Cardiac muscle cell (in vitro differentiated cells and primary cell): Measurements from ENCODE around the gene TM4SF18. TPM values are rescaled to one million over a fixed set of nuclear protein-coding genes. Genes with fewer than 3 reads are reported as not detected.

Experiments used
- DNase-seq, 2 donors: peaks; one replicate each; pipeline versions ENCODE4 v3.0.0 to v3.0.0-alpha.2; 2010 to 2017; ENCODE audit warnings: low read depth in 1 of 2, low spot score in 1 of 2
- H3K27ac ChIP-seq: fragments of 200-600 bp; sonication (generic); 2 replicates; pipeline ENCODE4 v1.5.1; 2016
- H3K27me3 ChIP-seq: fragments of 200-600 bp; sonication (generic); 2 replicates; pipeline ENCODE4 v1.6.0; 2016; ENCODE audit warnings: control low read depth
- H3K36me3 ChIP-seq: fragments of 200-600 bp; sonication (generic); 2 replicates; pipeline ENCODE4 v1.5.1; 2016; ENCODE audit warnings: control low read depth
- H3K4me1 ChIP-seq: fragments of 200-600 bp; sonication (generic); 2 replicates; pipeline ENCODE4 v1.8.1; 2017; ENCODE audit warnings: low read depth, mild to moderate bottlenecking, mixed run types
- H3K4me3 ChIP-seq: fragments of 200-600 bp; sonication (generic); 2 replicates; pipeline ENCODE4 v1.5.1; 2016; ENCODE audit warnings: mild to moderate bottlenecking
- H3K9me3 ChIP-seq: fragments of 200-600 bp; sonication (generic); 2 replicates; pipeline ENCODE4 v1.5.1; 2017; ENCODE audit warnings: low read depth, mild to moderate bottlenecking, control low read depth
- polyA plus RNA-seq: library from polyadenylated mRNA; unstranded; fragments of >200 nt; fragmentation: Nextera tagmentation; extraction: Ambion mirVana; gene quantifications from 2 replicates; pipeline ENCODE4 v1.2.1, GENCODE V29; 2016
- total RNA-seq: library from RNA; depleted of rRNA; stranded (reverse); fragments of >200 nt; gene quantifications from 2 replicates; pipeline ENCODE4 v1.2.3, GENCODE V29; 2016
- TF ChIP-seq, protein P1 (sequence below): IDR thresholded peaks from 2 replicates; pipeline ENCODE4 v1.5.1; 2012; ENCODE audit warnings: low read depth, mild to moderate bottlenecking, low read length

The TM4SF18 gene
- total and polyA plus RNA-seq, 2 experiments from 2014 or later = 0.33 TPM; not detected in 1

DNA sequence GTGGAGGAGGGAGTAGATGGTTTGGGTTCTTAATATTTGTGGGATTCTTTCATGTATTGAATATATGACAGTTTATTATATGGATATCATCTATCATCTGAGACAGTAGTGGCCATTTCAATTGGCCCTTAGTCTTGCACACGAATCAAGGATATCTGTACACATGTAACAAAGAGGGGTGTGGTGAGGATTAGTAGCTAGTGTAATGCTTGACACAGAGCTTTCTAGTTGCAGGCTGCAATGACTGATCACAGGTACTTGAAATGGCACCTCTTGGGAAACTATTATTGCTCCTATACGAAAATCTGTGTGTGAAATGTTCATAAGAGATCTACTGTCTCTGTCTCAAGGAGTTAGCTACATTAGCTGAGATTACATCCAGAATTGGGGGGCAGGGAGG is 31.2 kb upstream of the TM4SF18 start:
- H3K27me3 ChIP-seq = no peaks in the 10 kb centered on the region
- H3K4me1 ChIP-seq = no peaks in the 10 kb centered on the region
- no peak overlapping the region for H3K27ac ChIP-seq
- DNase-seq = no peak
- no peak overlapping the region for H3K4me3 ChIP-seq
- no peaks in the 10 kb centered on the region for H3K36me3 ChIP-seq
- TF ChIP-seq, protein P1, sequence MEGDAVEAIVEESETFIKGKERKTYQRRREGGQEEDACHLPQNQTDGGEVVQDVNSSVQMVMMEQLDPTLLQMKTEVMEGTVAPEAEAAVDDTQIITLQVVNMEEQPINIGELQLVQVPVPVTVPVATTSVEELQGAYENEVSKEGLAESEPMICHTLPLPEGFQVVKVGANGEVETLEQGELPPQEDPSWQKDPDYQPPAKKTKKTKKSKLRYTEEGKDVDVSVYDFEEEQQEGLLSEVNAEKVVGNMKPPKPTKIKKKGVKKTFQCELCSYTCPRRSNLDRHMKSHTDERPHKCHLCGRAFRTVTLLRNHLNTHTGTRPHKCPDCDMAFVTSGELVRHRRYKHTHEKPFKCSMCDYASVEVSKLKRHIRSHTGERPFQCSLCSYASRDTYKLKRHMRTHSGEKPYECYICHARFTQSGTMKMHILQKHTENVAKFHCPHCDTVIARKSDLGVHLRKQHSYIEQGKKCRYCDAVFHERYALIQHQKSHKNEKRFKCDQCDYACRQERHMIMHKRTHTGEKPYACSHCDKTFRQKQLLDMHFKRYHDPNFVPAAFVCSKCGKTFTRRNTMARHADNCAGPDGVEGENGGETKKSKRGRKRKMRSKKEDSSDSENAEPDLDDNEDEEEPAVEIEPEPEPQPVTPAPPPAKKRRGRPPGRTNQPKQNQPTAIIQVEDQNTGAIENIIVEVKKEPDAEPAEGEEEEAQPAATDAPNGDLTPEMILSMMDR = no peak
- H3K9me3 ChIP-seq = no peaks in the 10 kb centered on the region

DNA sequence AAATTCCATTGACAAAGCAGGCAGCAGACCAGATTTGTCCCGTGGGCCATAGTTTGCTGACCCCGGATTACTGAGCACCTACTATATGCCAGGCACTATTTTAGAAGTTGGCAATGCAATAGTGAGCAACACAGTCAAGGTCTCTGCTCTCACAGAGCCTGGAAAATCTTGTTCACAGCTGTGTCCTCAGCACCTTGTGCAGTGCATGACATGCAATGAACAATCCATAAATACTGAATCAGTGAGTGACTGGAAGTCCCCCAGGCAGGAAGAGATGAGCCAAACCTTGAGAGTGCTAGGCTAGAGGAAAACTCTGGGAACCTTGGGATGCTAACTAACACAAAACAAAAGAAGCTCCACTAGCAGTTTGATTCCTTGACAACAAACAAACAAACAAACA is 29.6 kb upstream of the TM4SF18 start:
- TF ChIP-seq, protein P1 = no peak
- DNase-seq = no peak

GRCh38 chr3:149362366-149362765 is 28.9 kb upstream of the TM4SF18 start:
- no peaks in the 10 kb centered on the region for H3K4me1 ChIP-seq
- no peaks in the 10 kb centered on the region for H3K9me3 ChIP-seq
- no peak overlapping the region for H3K4me3 ChIP-seq
- H3K36me3 ChIP-seq = no peaks in the 10 kb centered on the region
- no peak overlapping the region for H3K27ac ChIP-seq
- TF ChIP-seq, protein P1 = no peak
- H3K27me3 ChIP-seq = no peaks in the 10 kb centered on the region
- no peak for DNase-seq

More for the DNA sequence above, 29.6 kb upstream of the TM4SF18 start:
- no peak overlapping the region for H3K4me3 ChIP-seq
- H3K36me3 ChIP-seq = no peaks in the 10 kb centered on the region
- H3K27ac ChIP-seq = no peak overlapping the region
- no peaks in the 10 kb centered on the region for H3K27me3 ChIP-seq
- no peaks in the 10 kb centered on the region for H3K9me3 ChIP-seq
- H3K4me1 ChIP-seq = no peaks in the 10 kb centered on the region

DNA sequence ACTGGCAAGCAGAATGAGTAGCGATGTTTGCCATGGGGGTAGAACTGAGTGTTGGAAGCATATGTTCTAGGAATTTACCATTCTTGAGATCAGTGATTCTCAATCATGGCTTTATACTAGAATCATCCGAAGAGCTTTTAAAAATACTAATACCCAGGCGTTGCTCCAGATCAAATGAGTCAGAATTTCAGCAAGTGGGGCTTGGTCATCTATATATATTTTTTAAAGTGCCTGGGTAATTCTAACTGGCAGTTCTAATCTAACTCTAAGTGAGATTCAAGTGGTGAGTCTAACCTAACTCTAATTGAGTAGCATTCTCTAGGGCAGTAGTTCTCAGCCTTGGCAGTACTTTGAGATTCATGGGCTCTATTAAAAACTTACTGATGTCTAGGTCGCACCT is 23.2 kb upstream of the TM4SF18 start:
- H3K9me3 ChIP-seq = no peaks in the 10 kb centered on the region
- H3K36me3 ChIP-seq = no peaks in the 10 kb centered on the region

DNA sequence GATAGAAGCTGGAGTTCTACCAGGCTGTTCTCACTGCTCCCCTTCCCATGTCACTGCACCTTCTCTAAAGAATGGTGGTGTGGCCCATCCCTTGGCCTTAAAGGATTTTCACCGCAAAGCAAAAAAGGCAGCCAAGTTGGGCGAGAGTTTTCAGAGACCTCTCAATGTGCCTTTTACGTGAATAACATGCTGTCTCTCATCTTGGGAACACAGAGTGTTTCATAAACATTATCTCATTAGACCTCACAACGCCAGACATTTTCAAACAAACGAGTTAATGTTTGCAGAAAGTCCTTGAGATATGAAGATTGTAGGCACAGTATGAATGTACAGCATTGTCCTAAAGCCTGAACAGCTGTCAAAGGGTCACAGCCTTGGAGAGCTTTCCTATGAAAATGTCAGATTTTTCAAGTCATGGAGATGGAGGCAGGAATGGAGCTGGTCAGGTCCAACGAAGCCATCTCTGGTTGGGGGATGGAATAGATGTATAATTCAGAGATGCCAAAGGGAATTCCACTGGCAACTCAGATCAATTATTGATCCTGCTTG is 22.7 kb upstream of the TM4SF18 start:
- peak in 1 of 2 donors; percentile 51 for DNase-seq
- H3K4me3 ChIP-seq = no peak overlapping the region
- TF ChIP-seq, protein P1 = no peak
- no peaks in the 10 kb centered on the region for H3K9me3 ChIP-seq
- H3K4me1 ChIP-seq = no peaks in the 10 kb centered on the region
- no peak overlapping the region for H3K27ac ChIP-seq
- no peaks in the 10 kb centered on the region for H3K27me3 ChIP-seq
- no peaks in the 10 kb centered on the region for H3K36me3 ChIP-seq

More for the DNA sequence above, 23.2 kb upstream of the TM4SF18 start:
- Histone ChIP-seq H3K27ac (no peak overlapping the region), H3K27me3 (no peaks in the 10 kb centered on the region), H3K4me1 (no peaks in the 10 kb centered on the region), H3K4me3 (no peak overlapping the region)
- TF ChIP-seq, protein P1 = no peak
- no peak for DNase-seq
